NCI-H2227 (cell line): ENCODE measurements around the gene LIPC.

Experiments used
- DNase-seq: peaks from one replicate; lab custom pipeline; 2025; ENCODE audit not compliant: unreplicated experiment; lab: John Stamatoyannopoulos, UW

Gene LIPC

GRCh38 chr15:58431221-58432149 is at the start of gene LIPC:
LIPC (plus strand) TSS chr15:58431991; CDS start chr15:58432033, 42 bp downstream.
- no peak for DNase-seq

- no peak for DNase-seq
Observed at GRCh38 chr15:58383876-58384275, 47.9 kb upstream of the LIPC start.

- no peak for DNase-seq
Observed at GRCh38 chr15:58384667-58385066, 47.1 kb upstream of the LIPC start.

GRCh38 chr15:58386081-58386480 is 45.7 kb upstream of the LIPC start:
- DNase-seq, result no peak

- DNase-seq, result no peak
Observed at GRCh38 chr15:58386641-58387040, 45.1 kb upstream of the LIPC start.

- no peak for DNase-seq
Observed at GRCh38 chr15:58387130-58387529, 44.7 kb upstream of the LIPC start.

GRCh38 chr15:58388211-58388610 is 43.6 kb upstream of the LIPC start:
- DNase-seq, result no peak

GRCh38 chr15:58390118-58390517 is 41.7 kb upstream of the LIPC start:
- no peak for DNase-seq

- DNase-seq, result no peak
Observed at GRCh38 chr15:58390655-58391054, 41.1 kb upstream of the LIPC start.

GRCh38 chr15:58391088-58391487 is 40.7 kb upstream of the LIPC start:
- DNase-seq, result no peak

- DNase-seq, result no peak
Observed at GRCh38 chr15:58392141-58392540, 39.6 kb upstream of the LIPC start.

- no peak for DNase-seq
Observed at GRCh38 chr15:58392611-58393161, 39.1 kb upstream of the LIPC start.

GRCh38 chr15:58393241-58393662 is 38.5 kb upstream of the LIPC start:
- DNase-seq, result no peak

GRCh38 chr15:58396181-58396580 is 35.6 kb upstream of the LIPC start:
- no peak for DNase-seq

GRCh38 chr15:58398071-58398470 is 33.7 kb upstream of the LIPC start:
- no peak for DNase-seq

GRCh38 chr15:58398643-58399042 is 33.1 kb upstream of the LIPC start:
- DNase-seq, result no peak

GRCh38 chr15:58399739-58400138 is 32.1 kb upstream of the LIPC start:
- no peak for DNase-seq

GRCh38 chr15:58401276-58401675 is 30.5 kb upstream of the LIPC start:
- DNase-seq, result no peak

GRCh38 chr15:58401991-58402649 is 29.7 kb upstream of the LIPC start:
- DNase-seq, result no peak

- no peak for DNase-seq
Observed at GRCh38 chr15:58403581-58403980, 28.2 kb upstream of the LIPC start.

- DNase-seq, result no peak
Observed at GRCh38 chr15:58404020-58404419, 27.8 kb upstream of the LIPC start.

- DNase-seq, result no peak
Observed at GRCh38 chr15:58404722-58405121, 27.1 kb upstream of the LIPC start.
